Measurements from ENCODE around the gene AGBL4.

Gene AGBL4

DNA sequence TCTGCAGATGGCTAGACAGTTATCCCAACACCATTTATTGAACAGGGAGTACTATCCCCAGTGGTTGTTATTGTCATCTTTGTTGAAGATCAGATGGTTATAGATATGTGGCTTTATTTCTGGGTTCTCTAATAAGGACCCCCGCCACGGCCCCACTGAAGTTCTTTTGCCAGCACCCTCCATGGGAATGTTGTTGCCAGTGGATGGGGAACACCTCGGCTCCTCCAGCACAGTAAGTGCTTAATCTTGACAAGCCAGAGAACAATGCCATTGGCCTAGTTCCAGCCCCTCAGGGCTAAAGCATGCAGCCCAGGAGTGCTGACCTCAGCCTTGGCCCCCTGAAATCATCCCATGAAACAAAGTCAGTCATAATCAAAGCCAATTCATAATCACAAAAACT is 337.6 kb downstream of the AGBL4 start:
- no peak for DNase-seq

DNA sequence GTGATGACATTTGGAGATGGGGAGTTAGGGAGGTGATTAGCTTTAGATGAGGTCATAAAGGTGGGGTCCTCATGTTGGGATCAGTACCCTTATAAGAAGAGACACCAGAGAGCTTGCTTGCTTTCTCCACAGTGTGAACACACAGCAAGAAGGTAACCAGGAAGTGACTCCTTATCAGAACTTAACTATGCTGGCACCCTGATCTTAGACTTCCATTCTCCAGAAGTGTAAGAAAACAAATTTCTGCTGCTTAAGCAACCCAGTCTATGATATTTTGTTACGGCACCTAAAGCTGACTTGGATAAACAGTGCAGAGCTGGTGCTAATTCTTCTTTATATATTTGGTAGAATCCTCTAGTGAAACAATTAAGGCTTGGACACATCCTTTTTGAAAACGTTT is 346.0 kb downstream of the AGBL4 start:
- DNase-seq, result no peak

GRCh38 chr1:49651136-49651535 is 372.6 kb downstream of the AGBL4 start:
- DNase-seq, result no peak

DNA sequence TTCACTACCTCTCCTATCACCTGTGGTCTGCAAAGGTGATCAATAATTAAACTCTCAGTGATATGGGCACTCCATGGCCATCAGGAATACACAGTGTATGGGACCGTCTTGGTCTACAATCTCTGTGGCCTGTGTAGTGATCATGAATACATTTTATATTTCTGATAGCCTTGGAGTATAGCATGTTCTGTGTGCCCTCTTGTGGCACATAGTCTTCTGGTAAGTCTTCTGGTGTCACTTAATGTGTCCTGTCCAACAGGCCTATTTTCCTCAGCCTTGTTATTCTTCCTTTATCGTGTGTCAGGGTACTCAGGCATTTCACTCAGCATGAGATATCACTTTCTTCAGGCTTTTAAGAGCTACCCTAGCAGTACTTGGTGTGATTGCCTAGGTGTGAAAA is 393.6 kb downstream of the AGBL4 start:
- no peak for DNase-seq

DNA sequence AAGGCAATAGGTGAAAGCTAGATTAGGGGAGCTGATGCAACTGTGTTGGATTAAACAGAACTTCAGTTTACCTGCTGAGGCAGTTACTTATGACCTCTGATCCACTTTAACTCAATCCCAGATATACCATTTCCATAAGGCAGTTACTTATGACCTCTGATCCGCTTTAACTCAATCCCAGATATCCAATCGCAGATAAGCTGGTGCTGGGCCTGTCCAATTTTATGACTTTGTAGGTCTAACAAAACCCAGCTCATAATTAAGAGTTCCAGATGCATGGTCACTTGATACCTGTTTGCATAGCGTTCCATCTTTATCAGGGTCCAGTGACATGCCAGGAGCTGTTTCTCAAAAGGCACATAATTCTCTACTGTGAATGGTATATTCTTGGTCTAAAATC is 396.0 kb downstream of the AGBL4 start:
- no peak for DNase-seq

GRCh38 chr1:49626472-49626871 is 397.3 kb downstream of the AGBL4 start:
- DNase-seq, result no peak

GRCh38 chr1:49622877-49623276 is 400.9 kb downstream of the AGBL4 start:
- DNase-seq, result no peak

DNA sequence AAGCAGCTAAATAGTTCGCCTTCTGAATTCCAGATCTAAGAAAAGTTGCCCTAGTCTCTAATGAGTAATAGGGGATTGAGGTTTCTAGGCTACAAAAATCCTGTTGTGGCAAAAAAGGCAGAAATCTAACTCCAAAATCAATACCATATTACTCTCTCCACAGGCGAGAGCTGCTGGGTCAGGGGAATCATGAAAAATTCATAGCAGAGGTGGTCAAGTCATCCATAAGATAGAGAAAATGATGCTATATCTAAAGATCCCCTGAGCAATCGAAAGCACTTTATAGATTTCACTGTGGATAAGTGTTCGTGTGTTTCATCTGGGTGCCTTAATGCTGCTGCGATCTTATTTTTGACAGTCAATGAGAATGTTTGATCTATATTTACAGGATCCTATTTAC is 417.7 kb downstream of the AGBL4 start:
- no peak for DNase-seq

GRCh38 chr1:49597436-49597835 is 426.3 kb downstream of the AGBL4 start:
- no peak for DNase-seq

DNA sequence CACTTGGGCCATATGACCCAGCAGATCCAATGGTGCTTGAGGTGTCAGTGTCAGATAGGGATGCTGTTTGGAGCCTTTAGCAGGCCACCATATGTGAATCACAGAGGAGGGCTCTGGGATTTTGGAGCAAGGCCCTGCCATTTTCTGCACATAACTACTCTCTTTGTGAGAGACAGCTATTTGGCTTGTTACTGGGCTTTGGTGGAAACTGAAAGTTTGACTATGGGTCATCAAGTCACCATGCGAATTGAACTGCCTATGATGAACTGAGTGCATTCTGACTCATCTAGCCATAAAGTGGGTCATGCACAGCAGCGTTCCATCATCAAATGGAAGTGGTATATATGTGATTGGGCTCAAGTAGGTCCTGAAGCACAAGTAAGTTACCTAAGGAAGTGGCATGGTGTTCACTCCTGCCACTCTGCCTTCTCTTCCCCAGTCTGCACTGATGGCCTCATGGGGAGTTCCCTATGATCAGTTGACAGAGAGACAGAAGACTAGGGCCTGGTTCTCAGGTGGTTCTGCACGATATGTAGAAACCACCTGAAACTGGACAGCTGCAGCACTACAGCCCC is 447.3 kb downstream of the AGBL4 start:
- no peak for DNase-seq

DNA sequence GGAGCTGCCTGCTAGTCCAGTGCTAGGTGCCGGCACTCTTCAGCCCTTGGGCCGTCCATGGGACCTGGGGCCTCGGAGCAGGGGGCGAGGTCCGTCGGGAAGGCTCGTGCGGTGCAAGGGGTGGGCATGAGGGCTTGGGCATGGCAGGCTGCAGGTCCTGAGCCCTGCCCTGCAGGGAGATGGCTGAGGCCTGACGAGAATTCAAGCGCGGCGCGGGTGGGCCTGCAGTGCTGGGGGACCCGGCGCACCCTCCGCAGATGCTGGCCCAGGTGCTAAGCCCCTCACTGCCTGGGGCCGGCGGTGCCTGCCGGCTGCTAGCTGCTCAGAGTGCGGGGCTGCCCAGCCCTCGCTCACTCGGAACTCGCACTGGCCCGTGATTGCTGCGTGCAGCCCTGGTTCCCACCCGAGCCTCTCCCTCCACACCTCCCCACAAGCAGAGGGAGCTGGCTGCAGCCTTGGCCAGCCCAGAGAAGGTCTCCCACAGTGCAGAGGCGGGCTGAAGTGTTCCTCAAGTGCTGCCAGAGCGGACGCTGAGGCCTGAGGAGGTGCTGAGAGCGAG is 467.0 kb downstream of the AGBL4 start:
- no peak for DNase-seq

DNA sequence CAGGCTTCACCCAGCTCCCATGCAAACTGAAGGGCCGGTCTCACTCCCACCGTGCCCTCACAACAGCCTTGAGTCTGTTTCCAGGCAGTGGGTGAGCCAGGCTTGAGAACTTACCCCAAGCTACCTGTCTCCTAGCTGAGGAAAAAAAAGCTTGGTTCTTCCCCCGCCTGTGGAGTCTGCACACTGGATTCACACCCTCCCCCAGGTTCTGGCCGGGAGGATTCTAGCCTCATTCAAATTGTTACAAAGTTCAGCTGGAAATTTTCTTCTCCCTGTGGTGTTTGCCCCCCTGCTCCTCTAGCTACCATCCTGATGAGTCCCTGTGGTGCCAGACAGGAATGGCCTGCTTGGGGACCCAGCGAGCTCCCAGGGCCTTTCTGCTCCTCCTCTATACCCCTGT is 471.7 kb downstream of the AGBL4 start:
- no peak for DNase-seq

DNA sequence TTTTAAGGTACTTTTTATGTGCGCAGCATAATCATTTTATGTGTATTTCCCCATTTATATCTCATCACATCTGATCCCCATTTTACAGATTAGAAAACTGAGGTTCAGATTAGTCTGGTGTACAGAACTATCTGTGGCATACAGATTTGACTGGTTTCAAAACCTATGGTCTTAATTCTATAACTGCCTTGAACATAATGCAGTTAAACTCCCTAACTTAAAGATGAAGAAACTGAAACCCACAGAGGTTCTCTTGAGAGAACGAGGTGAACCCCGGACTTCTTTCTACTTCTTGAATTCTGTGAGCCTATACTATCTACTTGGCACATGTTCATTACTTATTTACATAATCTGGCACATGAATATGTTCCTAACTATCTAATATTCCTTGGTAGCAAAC is 479.1 kb downstream of the AGBL4 start:
- no peak for DNase-seq

DNA sequence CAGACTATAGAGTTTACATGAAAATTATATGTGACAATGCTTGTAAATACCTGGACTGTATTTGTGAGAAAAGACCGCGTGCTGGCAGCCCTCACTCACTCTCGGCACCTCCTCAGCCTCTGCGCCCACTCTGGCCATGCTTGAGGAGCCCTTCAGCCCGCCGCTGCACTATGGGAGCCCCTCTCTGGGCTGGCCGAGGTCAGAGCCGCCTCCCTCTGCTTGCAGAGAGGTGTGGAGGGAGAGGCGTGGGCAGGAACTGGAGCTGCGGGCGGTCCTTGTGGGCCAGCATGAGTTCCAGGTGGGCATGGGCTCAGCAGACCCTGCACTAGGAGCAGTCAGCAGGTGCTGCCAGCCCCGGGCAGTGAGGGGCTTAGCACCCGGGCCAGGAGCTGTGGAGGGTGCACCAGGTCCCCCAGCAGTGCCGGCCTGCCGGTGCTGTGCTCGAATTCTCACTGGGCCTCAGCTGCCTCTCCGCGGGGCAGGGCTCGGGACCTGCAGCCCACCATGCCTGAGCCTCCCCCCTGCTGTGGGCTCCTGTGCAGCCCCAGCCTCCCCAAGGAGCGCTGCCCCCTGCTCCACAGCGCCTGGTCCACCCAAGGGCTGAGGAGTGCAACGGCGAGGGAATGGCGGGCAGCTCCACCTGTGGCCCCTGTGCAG is 482.5 kb downstream of the AGBL4 start:
- DNase-seq, result no peak

DNA sequence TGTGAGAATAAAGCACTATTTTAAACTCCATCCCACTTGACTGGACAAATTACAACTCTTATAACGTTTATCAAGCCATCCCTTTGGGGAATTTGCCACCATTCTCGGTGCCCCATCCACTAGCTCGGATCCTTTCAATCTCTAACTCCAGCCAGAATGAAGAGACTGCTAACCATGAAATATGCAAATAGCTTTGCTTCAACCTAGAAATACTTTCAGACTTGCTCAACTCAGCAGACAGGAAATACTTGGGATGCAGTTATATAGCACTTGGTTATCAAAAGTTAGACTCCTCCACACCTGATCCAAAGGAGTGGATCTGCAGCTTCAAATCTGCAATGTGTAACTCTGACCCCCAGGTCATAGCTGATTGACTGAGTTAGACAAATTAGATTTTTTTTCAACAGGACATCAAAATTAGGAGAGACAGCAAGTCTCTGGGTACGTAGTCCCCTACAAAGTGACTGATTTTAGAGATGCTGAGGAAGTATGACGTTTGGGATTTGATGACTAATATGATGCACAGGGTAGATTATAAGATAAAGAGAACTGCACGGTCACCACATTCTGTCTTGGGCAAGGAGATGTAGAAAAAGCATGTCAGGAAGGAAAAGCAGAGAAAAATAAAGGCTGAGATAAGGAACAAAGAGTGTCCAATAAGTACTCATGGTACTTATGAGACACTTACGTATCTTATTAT is 496.0 kb downstream of the AGBL4 start:
- no peak for DNase-seq

- DNase-seq, result no peak
These were observed 497.1 kb downstream of the AGBL4 start for GRCh38 chr1:49526672-49527071.

GRCh38 chr1:49523764-49524163 is 500.0 kb downstream of the AGBL4 start:
- DNase-seq, result no peak

DNA sequence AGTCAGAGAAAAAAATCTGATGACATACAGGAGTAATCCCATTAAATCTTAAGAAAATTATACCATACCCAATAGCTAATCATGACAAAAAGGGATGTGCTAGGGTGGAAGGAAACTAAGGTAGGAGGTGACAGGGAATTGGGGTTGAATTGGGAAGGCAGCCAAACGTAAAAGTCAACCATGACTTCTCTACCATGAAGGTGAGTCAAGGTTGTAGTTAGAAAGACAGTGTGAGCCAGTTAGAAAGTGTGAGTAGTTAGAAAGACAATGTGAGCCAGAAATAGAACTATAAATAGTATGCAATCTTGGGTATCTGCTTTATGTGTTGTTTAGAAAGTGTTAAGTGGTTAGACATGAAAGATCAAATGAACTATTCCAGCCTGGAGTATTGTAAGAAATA is 556.8 kb downstream of the AGBL4 start:
- DNase-seq, result no peak

- DNase-seq, result no peak
These were observed 558.1 kb downstream of the AGBL4 start for GRCh38 chr1:49465486-49466185.

DNA sequence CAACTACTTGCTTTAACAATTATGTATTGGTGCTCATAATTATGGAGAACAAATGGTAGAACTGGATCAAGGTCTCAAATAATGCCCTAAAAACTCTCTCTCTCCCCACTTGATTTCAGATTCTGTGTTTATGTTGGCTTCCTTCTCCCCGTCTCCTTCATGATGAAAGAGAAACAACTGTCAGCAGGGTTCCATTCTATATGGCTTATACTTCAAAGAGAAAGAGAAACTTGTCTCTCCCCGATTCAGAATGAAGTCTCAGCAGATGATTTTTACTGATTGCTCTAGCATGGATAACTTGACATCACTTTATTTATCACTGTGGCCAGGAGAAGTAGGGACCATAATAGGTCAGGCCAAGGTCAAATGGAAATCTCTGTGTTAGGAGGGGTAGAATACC is 575.6 kb downstream of the AGBL4 start:
- no peak for DNase-seq

GRCh38 chr1:49436865-49437264 is 586.9 kb downstream of the AGBL4 start:
- no peak for DNase-seq

DNA sequence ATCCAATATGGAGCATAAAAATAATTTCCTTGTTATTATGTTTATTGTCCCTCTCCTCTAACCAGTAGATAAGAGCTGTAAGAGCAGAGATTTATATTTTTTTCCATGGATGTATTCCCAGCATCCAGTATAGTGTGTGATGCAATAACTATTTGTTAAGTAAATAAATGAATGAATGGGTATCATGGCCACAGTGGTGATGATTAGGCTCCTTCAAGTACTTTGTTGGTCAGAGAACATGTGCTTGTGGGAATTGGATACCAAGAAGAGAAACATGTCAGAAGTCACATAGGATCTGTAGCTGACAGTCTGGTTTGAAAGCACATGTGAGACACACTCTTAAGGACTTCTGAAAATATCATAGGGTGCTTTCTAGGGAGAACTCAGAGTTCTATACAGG is 588.5 kb downstream of the AGBL4 start:
- DNase-seq, result no peak

- DNase-seq, result no peak
These were observed 599.0 kb downstream of the AGBL4 start for GRCh38 chr1:49424782-49425181.

DNA sequence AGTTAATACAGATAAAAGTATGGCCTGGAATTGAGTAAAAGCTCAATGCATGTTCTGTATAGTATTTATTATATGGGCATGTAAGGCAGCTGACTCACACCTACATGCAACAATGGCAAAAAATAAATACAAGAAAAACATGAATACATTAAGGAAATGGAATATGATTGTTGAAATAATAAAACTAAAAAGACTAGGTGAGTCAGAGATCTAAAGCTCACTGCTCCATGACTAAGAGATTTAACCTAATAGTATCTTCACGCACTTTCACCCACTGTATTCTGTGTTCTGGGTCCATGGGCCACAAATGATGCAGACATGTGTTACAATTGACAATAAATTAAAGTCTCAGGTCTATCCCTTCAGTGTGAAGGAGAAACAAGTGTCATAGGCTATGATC is 607.0 kb downstream of the AGBL4 start:
- no peak for DNase-seq

Data from activated CD8-positive, alpha-beta memory T cell treated with anti-CD3 and anti-CD28 coated beads, Interleukin-2, amount 50 U/mL, for 4 hours (primary cell).